ENCODE measurements around the gene TIMM44. TPM values are rescaled to one million over a fixed set of nuclear protein-coding genes. Genes with fewer than 3 reads are reported as not detected.

The TIMM44 gene
- total RNA-seq, 1 donor from 2014 or later = 43.7 TPM

DNA sequence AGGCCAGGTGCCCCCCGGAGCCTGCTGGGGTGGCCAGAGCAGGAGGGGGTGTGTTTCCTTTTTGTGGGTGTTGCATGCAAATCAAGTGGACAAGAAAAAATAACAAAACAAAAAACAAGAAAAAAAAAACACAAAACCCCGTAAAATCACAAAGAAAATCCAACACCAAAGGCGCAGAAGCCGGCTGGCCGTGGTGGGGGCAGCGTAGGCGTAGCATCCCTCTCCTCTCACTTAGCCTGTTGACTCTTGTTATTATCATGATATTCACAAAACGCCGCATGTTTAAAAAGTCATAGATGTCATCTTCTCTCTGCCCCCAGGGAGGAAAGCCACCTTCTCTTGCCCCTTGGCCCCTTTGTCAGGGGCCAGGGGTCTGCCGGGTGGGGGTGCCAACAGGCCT, 29.8 kb downstream of the TIMM44 start:
- peaks cover 31% of the 10 kb centered on the region for H4K20me1 ChIP-seq (ENCODE audit: low read depth)
- H3K4me3 ChIP-seq = no peak overlapping the region
- H3K27me3 ChIP-seq = peaks cover 53% of the 10 kb centered on the region
- H3K9ac ChIP-seq = no peak overlapping the region
- H3K36me3 Mint-ChIP-seq = peaks cover 12% of the 10 kb centered on the region
- peaks cover 20% of the 10 kb centered on the region for H3F3A ChIP-seq (ENCODE audit: low read depth)
- H3K4me3 Mint-ChIP-seq = peak overlapping the region; percentile 71
- H3K36me3 ChIP-seq = no peaks in the 10 kb centered on the region
- no peak overlapping the region for H3K27ac ChIP-seq
- TF ChIP-seq EZH2phosphoT487 (IDR thresholded peaks at IDR 0.05) (no peak), EZH2 (IDR thresholded peaks at IDR 0.05) (no peak)
- TF ChIP-seq, protein P1, sequence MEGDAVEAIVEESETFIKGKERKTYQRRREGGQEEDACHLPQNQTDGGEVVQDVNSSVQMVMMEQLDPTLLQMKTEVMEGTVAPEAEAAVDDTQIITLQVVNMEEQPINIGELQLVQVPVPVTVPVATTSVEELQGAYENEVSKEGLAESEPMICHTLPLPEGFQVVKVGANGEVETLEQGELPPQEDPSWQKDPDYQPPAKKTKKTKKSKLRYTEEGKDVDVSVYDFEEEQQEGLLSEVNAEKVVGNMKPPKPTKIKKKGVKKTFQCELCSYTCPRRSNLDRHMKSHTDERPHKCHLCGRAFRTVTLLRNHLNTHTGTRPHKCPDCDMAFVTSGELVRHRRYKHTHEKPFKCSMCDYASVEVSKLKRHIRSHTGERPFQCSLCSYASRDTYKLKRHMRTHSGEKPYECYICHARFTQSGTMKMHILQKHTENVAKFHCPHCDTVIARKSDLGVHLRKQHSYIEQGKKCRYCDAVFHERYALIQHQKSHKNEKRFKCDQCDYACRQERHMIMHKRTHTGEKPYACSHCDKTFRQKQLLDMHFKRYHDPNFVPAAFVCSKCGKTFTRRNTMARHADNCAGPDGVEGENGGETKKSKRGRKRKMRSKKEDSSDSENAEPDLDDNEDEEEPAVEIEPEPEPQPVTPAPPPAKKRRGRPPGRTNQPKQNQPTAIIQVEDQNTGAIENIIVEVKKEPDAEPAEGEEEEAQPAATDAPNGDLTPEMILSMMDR (IDR thresholded peaks at IDR 0.05) = no peak
- H3K4me1 ChIP-seq = peaks cover 7% of the 10 kb centered on the region
- no peak overlapping the region for H3K4me2 ChIP-seq
- no peaks in the 10 kb centered on the region for H3K9me3 ChIP-seq (ENCODE audit: low read depth)
- H2AFZ ChIP-seq (replicated peaks) = no peak overlapping the region
- peaks cover 11% of the 10 kb centered on the region for H3K4me1 Mint-ChIP-seq
- DNase-seq (ENCODE audit: low spot score) = no peak
- H3K27ac Mint-ChIP-seq = no peak overlapping the region
- H3K27me3 Mint-ChIP-seq (ENCODE audit: insufficient read depth, low read depth) = peaks cover 32% of the 10 kb centered on the region
- no peaks in the 10 kb centered on the region for H3K9me3 Mint-ChIP-seq
- H3K79me2 ChIP-seq (ENCODE audit: low read depth) = no peaks in the 10 kb centered on the region

DNA sequence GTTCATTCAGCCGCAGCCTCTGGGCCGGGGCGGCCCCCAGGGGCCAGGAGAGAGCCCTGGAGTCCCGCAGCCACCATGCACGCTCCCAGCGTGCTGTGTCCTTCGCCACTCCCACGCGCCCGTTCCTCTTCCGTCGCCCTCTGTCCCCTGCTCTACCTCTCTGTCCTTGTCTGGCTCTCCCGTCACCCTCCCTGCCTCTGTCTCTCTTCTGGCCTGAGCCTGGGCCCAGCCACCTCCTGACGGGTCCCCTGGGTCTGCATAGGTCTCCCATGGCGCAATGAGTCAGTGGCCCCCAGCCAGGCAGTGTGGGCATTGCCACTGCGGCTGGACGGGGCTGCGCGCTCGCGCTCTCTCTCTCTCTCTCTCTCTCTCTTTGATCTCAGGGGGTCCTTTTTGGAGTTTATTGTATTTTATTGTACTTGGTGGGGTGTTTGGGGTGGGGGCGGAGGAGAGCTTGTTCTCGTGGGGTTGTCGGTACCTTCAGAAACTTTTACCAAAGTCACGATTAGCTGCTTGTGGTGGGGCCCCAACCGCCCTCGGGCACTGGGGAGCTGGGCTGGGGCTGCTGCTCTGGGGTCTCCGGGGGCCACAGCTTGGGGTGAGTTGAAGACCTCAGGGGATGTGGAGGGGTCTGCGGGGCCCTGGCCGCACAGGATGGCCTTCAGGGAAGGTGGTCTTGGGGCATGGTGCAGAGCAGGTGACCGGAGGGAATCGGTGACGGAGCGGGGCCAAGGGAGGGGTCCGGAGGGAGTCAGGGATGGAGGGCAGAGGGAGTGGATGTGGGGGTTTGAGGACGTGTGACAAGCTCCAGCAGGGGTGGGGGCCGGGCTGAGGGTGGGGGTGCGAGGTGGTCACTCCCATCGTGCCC, 30.5 kb downstream of the TIMM44 start:
- no peak overlapping the region for H3K4me3 ChIP-seq
- TF ChIP-seq EZH2phosphoT487 (IDR thresholded peaks at IDR 0.05) (no peak), EZH2 (IDR thresholded peaks at IDR 0.05) (no peak)
- TF ChIP-seq, protein P1 (IDR thresholded peaks at IDR 0.05) = no peak
- no peak overlapping the region for H3K27ac ChIP-seq
- H3F3A ChIP-seq (ENCODE audit: low read depth) = peaks cover 20% of the 10 kb centered on the region
- Mint-ChIP-seq H3K4me3 (no peak overlapping the region), H3K27ac (no peak overlapping the region), H3K4me1 (peaks cover 7% of the 10 kb centered on the region), H3K27me3 (ENCODE audit: insufficient read depth, low read depth) (peaks cover 26% of the 10 kb centered on the region), H3K9me3 (no peaks in the 10 kb centered on the region), H3K36me3 (peaks cover 12% of the 10 kb centered on the region)
- no peaks in the 10 kb centered on the region for H3K9me3 ChIP-seq (ENCODE audit: low read depth)
- no peak overlapping the region for H3K4me2 ChIP-seq
- no peaks in the 10 kb centered on the region for H3K36me3 ChIP-seq
- H3K27me3 ChIP-seq = peaks cover 45% of the 10 kb centered on the region
- no peak overlapping the region for H2AFZ ChIP-seq (replicated peaks)
- peaks cover 7% of the 10 kb centered on the region for H3K4me1 ChIP-seq
- H4K20me1 ChIP-seq (ENCODE audit: low read depth) = peaks cover 34% of the 10 kb centered on the region
- H3K79me2 ChIP-seq (ENCODE audit: low read depth) = peaks cover 1% of the 10 kb centered on the region
- DNase-seq (ENCODE audit: low spot score) = no peak
- H3K9ac ChIP-seq = no peak overlapping the region

DNA sequence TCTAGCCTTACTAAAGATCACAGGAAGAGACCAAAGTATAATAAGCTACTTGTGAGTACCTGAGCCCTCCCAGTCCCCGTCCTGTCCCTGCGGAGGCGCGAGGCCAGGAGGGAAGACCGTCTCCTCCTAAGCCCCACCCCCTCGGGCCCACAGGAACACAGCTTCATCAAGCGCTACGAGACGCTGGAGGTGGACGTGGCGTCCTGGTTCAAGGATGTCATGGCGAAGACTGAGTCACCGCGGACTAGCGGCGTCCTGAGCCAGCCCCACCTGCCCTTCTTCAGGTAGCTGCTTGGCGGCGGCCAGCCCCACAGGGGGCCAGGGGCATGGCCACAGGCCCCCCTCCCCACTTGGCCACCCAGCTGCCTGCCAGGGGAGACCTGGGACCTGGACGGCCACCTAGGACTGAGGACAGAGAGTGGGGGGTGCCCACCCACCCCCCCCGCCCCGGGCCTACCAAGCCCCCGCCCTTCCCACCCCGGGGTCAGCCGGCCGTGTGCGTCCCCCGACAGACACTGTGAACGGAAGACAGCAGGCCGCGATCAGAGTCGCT, 31.2 kb downstream of the TIMM44 start:
- no peaks in the 10 kb centered on the region for H3K36me3 ChIP-seq

More for the DNA sequence above, 31.2 kb downstream of the TIMM44 start:
- H3K27ac ChIP-seq = no peak overlapping the region
- H3K4me3 ChIP-seq = no peak overlapping the region
- peaks cover 6% of the 10 kb centered on the region for H3K4me1 Mint-ChIP-seq
- no peak for TF ChIP-seq EZH2phosphoT487 (IDR thresholded peaks at IDR 0.05)
- TF ChIP-seq, protein P1 (IDR thresholded peaks at IDR 0.05) = no peak
- TF ChIP-seq EZH2 (IDR thresholded peaks at IDR 0.05) = no peak
- H3K9me3 Mint-ChIP-seq = no peaks in the 10 kb centered on the region
- peaks cover 24% of the 10 kb centered on the region for H3K27me3 Mint-ChIP-seq (ENCODE audit: insufficient read depth, low read depth)
- no peak overlapping the region for H2AFZ ChIP-seq (replicated peaks)
- no peak overlapping the region for H3K4me2 ChIP-seq
- peaks cover 41% of the 10 kb centered on the region for H4K20me1 ChIP-seq (ENCODE audit: low read depth)
- DNase-seq (ENCODE audit: low spot score) = no peak
- H3K27ac Mint-ChIP-seq = no peak overlapping the region
- no peaks in the 10 kb centered on the region for H3K9me3 ChIP-seq (ENCODE audit: low read depth)
- peaks cover 38% of the 10 kb centered on the region for H3K27me3 ChIP-seq
- H3K4me1 ChIP-seq = peaks cover 7% of the 10 kb centered on the region
- no peak overlapping the region for H3K9ac ChIP-seq
- H3F3A ChIP-seq (ENCODE audit: low read depth) = peaks cover 15% of the 10 kb centered on the region
- H3K36me3 Mint-ChIP-seq = peaks cover 12% of the 10 kb centered on the region
- no peak overlapping the region for H3K4me3 Mint-ChIP-seq
- H3K79me2 ChIP-seq (ENCODE audit: low read depth) = peaks cover 7% of the 10 kb centered on the region
